Gastroesophageal sphincter (tissue), 3 donors: Measurements from ENCODE around the gene PDGFA.

Experiments
- EP300 ChIP-seq: sonication (generic); formaldehyde crosslinking; IDR thresholded peaks from one replicate; pipeline ENCODE4 v1.6.1; 2017; ENCODE audit warnings: antibody characterized with exemption, mild to moderate bottlenecking
- POLR2A ChIP-seq, 2 donors: fragments of 450-650 bp; IDR thresholded peaks; one replicate each; pipeline ENCODE4 v1.6.1; 2017; ENCODE audit warnings: antibody characterized with exemption in 2 of 2, mild to moderate bottlenecking in 2 of 2, moderate library complexity in 1 of 2
- POLR2AphosphoS5 ChIP-seq: sonication (generic); formaldehyde crosslinking; IDR thresholded peaks from one replicate; pipeline ENCODE4 v1.6.1; 2017; ENCODE audit warnings: antibody characterized with exemption
- TF ChIP-seq, protein P1 (sequence below), 4 experiments: fragments of 200-600 bp in 2 of 4; fragments of 450-650 bp in 2 of 4; sonication (generic) in 1 of 4; IDR thresholded peaks; one replicate each; pipeline ENCODE4 v1.5.1; 2017 to 2019; ENCODE audit warnings: antibody characterized with exemption in 4 of 4, mild to moderate bottlenecking in 2 of 4, moderate library complexity in 2 of 4

- TF ChIP-seq POLR2A (IDR thresholded peaks at IDR 0.05) (no peak), EP300 (no peak), POLR2AphosphoS5 (no peak)
- TF ChIP-seq, protein P1, sequence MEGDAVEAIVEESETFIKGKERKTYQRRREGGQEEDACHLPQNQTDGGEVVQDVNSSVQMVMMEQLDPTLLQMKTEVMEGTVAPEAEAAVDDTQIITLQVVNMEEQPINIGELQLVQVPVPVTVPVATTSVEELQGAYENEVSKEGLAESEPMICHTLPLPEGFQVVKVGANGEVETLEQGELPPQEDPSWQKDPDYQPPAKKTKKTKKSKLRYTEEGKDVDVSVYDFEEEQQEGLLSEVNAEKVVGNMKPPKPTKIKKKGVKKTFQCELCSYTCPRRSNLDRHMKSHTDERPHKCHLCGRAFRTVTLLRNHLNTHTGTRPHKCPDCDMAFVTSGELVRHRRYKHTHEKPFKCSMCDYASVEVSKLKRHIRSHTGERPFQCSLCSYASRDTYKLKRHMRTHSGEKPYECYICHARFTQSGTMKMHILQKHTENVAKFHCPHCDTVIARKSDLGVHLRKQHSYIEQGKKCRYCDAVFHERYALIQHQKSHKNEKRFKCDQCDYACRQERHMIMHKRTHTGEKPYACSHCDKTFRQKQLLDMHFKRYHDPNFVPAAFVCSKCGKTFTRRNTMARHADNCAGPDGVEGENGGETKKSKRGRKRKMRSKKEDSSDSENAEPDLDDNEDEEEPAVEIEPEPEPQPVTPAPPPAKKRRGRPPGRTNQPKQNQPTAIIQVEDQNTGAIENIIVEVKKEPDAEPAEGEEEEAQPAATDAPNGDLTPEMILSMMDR (IDR thresholded peaks at IDR 0.05) = no peak
Measured at GRCh38 chr7:510131-510481, 9.5 kb downstream of the PDGFA start.
